Measurements from ENCODE around the gene COLEC12.

Gene COLEC12

GRCh38 chr18:377088-377487, 123.4 kb downstream of the COLEC12 start (continued):
- no peak for TF ChIP-seq ZNF518A (tag by site-specific recombination; conservative IDR thresholded peaks at IDR 0.05; ENCODE audit: low read depth)
- no peak for TF ChIP-seq ZNF558 (tag by site-specific recombination; IDR thresholded peaks at IDR 0.05)
- TF ChIP-seq ZNF155 (tag by site-specific recombination; IDR thresholded peaks at IDR 0.05): no peak
- no peak for TF ChIP-seq ZNF341 (tag by site-specific recombination; IDR thresholded peaks at IDR 0.05; ENCODE audit: low read depth)
- no peak for TF ChIP-seq ZNF18 (tag by site-specific recombination; IDR thresholded peaks at IDR 0.05)

- H3K4me3 ChIP-seq (ENCODE audit: low read depth, low read length): no peak overlapping the region
- H3K27ac ChIP-seq (ENCODE audit: extremely low read depth, low read depth, low read length): no peak overlapping the region
- ChIA-PET CTCF (interaction anchor here (1.0 kb wide), 1 partner anchor 12 kb away, joined by 5 read pairs; no protein-coding TSS in a partner anchor), POLR2A (no interaction called here)
- no peaks in the 10 kb centered on the region for H3K36me3 ChIP-seq (ENCODE audit: control insufficient read depth in 2 of 2, insufficient read depth in 1 of 2, low read length in 2 of 2)
- no peaks in the 10 kb centered on the region for H3K9me3 ChIP-seq (ENCODE audit: control insufficient read depth, insufficient read depth, low read depth, low read length)
- H3K4me1 ChIP-seq (ENCODE audit: control insufficient read depth, insufficient read depth, low read length): no peaks in the 10 kb centered on the region
- TF ChIP-seq ZNF24 (tag by site-specific recombination; IDR thresholded peaks at IDR 0.05) (no peak), ZBTB44 (tag by site-specific recombination; IDR thresholded peaks at IDR 0.05) (no peak), ZNF488 (tag by site-specific recombination; IDR thresholded peaks at IDR 0.05) (no peak), ZBTB17 (tag by site-specific recombination; IDR thresholded peaks at IDR 0.05) (no peak), ZSCAN18 (tag by site-specific recombination; IDR thresholded peaks at IDR 0.05) (no peak), ZFP69B (tag by site-specific recombination; IDR thresholded peaks at IDR 0.05) (no peak), ZBTB21 (tag by site-specific recombination; IDR thresholded peaks at IDR 0.05) (no peak), ZNF37A (tag by site-specific recombination; IDR thresholded peaks at IDR 0.05) (no peak), ZNF112 (tag by site-specific recombination; IDR thresholded peaks at IDR 0.05) (no peak), ZNF433 (tag by site-specific recombination; IDR thresholded peaks at IDR 0.05; ENCODE audit: low read depth) (no peak), IKZF3 (tag by site-specific recombination; IDR thresholded peaks at IDR 0.05) (no peak), ZNF549 (tag by site-specific recombination; IDR thresholded peaks at IDR 0.05) (no peak), ZNF776 (tag by site-specific recombination; IDR thresholded peaks at IDR 0.05; ENCODE audit: borderline replicate concordance) (no peak)
Measured at GRCh38 chr18:376311-376710, 124.2 kb downstream of the COLEC12 start.

Measured in HEK293 (cell line).